DND-41 (cell line): ENCODE data around the gene SLC25A22.

Source experiments
- CTCF ChIP-seq: IDR thresholded peaks from 2 replicates; pipeline ENCODE4 v1.5.1; 2012; ENCODE audit warnings: borderline replicate concordance, low read length, moderate library complexity, mild to moderate bottlenecking; ENCODE audit not compliant: poor library complexity, severe bottlenecking; ENCODE audit errors: extremely low read depth
- EZH2 ChIP-seq: IDR thresholded peaks from 3 replicates; pipeline ENCODE4 v1.6.1; 2012; ENCODE audit warnings: borderline replicate concordance, low read depth, mild to moderate bottlenecking, moderate library complexity, low read length, inconsistent platforms; ENCODE audit not compliant: severe bottlenecking

DNA sequence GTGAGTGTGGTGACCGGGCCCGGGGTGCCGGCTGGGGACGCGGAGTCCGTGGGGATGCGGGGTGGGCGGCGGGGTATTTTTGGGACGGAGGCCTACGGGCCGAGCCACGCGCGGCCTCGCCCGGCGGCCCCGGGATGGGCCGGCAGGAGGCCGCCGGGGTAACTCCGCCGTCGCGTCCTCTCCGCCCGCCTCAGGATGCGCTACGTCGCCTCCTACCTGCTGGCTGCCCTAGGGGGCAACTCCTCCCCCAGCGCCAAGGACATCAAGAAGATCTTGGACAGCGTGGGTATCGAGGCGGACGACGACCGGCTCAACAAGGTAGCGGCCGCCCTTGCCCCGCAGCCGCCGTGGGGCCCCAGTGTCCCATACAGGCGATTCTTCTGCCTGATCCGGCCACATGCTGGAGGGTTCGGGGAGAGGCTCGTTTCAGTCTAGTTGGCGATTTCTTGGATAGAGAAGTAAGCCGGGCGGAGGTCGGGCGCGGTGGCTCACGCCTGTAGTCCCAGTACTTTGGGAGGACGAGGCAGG is 12.0 kb upstream of the SLC25A22 start:
- no peak for TF ChIP-seq CTCF
- no peak for TF ChIP-seq EZH2
